Measurements from ENCODE around the gene ELAVL3.
A peak's percentile ranks its signal among the peaks of the same experiment; 100 is the strongest.
"Not testable (repeated sequence)": the region's sequence is repeated elsewhere in the genome, so short reads cannot be mapped to it uniquely, and the experiment has no call there.

Gene ELAVL3

DNA sequence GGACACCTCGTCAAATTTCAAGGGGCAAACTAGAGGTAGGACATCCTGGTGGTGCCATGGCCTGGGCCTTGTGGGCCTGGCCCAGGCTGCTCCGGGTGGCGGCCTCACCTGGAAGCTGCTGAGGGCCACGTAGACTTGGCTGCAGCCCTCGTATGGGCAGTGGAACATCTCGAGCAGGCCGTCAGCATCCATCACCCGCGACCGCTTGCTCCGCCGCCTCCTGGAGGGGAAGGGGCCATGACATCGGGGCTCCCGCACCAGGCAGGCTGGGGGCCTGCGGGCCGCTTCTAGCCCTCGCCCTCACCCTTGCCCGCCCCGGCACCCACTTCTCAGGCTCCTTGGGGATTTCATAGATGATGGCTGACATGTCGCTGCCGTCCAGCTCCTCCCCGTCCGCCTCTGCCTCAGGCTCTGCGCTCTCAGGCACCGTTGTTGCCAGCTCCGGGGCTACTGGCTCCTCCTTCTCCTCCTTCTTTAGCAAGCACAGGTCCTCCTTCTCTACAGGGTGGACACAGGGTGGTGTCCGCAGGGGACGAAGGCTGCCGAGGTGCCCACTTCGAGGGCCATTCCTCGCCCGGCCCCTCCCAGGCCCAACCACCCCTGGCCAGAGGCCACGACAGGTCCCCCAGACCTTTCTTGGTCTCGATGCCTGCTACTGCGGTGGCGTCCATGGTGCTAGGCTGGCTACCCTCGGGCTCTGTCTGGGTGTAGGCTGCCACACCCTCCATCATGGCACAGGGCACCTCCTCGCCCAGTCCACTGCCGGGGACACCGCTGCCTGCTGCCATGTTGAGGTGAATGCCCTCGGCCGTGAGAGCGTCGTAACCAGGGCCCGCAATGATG is 6.0 kb upstream of the ELAVL3 start:
- no peak for DNase-seq (ENCODE audit: low read depth in 2 of 2, low spot score in 1 of 2)

DNA sequence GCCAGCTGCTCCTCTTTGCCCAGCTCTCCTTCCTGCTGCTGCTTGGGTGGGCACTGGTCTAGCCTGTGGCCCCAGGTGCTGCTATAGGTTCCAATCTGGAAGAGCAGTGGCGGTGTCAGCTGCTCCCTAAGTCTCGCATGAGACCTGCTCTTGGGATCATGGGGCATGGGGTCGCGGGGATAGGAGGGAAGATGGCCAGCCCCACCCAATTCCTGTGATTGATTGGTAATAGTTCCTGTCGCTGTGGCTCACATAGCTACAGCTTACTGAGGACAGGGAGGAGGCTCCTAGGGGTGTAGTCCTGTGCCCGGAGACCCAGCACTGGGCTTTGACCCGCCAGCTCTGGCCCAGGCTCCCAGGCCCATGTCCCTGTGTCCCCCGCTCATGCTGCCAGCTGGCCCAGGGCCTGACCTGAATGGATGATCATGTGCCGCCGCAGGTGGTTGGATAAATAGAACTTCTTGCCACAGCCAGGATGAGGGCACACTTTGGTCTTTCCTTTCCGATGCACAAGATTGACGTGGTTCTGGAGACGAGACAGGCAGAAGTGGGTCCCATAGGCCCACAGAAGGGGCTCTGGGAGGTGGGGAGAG is 4.5 kb upstream of the ELAVL3 start:
- DNase-seq (ENCODE audit: low read depth in 2 of 2, low spot score in 1 of 2), result no peak

DNA sequence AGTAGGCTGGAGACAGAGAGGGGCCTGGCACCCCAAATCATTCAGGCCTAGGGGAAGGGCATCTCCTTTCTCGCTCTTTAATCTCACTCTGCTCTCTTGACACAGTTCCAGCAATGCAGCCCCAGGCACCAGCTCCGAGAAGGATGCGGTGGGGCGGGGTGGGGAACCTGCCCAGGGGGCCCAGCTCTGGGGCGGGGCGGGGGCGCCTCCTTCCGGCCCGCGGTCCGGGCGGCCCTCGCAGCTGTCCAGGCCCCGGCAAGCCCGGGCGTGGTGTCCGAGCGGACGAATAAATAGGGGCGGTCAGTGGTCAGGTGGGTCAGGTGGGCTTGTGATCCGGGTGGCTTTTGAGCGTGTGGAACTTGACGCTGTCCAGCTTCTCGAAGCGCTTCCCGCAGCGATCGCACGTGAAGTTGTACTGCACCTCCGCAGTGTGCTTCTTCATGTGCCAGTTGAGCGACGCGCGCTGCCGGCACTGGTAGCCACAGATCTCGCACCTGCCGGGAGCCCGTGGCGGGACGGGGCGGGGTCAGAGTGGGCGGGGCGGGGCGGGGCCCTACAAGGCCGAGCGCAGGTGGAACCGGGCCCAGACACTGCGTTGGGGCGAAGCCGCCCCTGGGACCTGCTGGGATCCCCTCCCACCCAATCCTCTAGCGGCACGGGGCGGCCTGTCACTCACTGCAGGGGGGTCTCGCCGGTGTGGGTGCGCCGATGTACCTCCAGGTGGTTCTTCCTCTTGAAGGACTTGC is 2.7 kb upstream of the ELAVL3 start:
- no peak for DNase-seq (ENCODE audit: low read depth in 2 of 2, low spot score in 1 of 2)

DNA sequence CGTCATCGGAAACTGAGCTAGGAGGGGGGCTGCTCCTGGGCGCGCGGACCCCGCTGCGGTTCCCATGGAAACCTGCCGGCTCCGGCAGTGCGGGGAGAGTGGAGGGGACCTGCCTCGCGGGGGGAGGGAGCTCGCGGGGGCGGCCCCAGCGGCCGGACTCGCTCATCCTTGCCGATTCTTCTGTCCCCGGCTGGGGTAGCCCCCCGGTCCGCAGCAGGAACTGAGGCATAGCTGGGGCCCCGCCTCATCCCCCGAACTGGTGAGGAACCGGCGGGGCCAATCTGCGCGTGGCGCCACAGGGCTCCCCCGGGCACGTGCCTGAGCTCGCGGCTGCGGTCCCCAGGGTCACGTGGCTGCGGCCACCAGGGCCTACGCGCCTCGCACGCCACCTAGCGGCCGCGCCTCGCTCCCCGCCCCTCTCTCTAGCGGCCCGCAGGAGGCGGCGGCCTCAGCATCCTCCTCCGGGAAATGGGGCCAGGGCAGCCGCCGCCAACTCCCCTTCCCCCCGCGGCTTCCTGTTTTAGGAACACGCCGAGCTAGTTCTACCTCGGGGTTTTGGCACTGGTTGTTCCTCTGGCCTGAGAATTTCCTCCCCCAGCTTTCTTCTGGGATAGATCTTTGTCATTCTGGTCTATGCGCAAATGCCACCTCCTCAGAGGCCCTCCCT is 1.7 kb upstream of the ELAVL3 start:
- peak; percentile 56 to 57 for DNase-seq (ENCODE audit: low read depth in 2 of 2, low spot score in 1 of 2)

DNA sequence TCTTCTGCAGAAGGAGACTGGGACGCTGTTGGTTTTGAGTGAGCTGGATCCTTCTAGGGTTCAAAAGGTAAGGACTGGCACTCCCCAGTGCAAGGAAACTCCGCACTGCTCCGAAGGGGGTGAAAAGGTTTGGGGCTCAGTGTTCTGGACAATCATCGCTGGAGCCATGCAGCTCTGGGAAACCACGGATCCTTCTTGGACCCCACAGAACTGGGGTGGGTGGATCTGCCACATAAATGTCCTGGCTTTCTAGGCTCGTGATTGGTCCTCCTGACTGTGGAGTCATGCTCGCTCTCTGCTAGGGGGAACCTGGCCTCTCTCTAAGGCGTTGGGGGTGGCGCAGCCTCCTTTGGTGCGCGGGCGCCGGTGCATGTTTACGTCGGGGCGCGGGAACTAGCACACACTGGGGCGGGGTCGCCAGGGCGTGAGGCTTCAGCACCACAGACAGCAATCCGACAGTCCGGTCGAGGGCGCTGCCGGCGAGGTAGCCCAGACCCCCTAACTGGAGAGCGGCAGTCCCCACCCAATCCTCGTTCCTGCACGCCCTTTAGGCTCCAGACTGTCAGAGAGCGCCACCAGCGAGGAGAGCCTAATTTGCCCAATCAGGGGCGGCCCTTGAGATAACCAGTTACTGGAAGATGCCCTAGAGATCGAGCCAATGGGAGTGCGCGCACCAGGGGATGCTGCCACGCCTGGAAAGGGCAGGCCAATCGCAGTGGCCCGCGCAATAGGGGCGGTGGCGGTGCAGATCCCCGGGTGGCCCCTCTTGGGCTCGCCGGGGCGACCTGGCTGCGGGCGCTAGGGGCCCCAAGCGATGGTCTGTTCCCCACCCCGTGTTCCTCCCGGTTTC is 913 bp upstream of the ELAVL3 start:
- peak; percentile 31 to 45 for DNase-seq (ENCODE audit: low read depth in 2 of 2, low spot score in 1 of 2)

DNA sequence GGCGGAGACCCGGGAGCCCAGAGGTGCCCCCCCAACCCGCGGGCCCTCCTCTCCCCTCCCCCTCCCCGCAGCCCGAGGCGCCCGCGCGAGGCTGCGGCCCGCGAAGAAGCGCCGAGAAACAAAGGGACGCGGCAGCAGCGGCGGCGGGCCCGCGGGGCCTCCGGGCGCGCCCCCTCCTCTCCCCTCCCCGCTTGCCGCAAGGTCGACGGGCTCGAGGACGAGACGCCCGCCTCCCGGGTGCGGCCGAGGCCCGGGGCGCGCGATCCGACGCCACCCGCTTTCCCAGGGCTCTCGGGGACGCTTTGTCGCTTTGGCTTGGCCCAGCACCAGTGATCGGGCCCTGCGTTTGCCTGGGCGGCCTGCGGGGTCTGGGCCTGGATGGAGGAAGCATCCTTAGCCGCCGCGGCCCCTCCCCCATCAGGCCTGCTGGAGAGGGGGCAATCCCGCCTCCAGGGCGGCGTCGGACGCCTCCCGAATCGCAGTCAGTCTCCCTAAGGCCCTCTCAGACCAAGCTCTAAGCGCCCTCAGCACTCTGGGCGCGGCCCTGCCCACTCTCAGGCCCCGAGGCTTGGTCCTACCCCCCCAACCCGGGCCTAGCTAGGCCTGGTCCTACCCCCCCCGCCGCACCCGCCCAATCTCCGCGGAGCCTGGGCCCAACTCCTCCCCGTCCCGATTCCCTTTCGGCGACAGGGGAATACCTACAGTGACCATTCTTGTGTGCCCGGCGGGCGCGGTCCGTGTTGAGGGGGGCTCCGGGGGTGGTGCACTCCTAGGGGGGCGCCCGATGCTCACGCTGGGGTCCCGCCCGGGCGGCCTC is 740 bp downstream of the ELAVL3 start:
- no peak for DNase-seq (ENCODE audit: low read depth in 2 of 2, low spot score in 1 of 2)

DNA sequence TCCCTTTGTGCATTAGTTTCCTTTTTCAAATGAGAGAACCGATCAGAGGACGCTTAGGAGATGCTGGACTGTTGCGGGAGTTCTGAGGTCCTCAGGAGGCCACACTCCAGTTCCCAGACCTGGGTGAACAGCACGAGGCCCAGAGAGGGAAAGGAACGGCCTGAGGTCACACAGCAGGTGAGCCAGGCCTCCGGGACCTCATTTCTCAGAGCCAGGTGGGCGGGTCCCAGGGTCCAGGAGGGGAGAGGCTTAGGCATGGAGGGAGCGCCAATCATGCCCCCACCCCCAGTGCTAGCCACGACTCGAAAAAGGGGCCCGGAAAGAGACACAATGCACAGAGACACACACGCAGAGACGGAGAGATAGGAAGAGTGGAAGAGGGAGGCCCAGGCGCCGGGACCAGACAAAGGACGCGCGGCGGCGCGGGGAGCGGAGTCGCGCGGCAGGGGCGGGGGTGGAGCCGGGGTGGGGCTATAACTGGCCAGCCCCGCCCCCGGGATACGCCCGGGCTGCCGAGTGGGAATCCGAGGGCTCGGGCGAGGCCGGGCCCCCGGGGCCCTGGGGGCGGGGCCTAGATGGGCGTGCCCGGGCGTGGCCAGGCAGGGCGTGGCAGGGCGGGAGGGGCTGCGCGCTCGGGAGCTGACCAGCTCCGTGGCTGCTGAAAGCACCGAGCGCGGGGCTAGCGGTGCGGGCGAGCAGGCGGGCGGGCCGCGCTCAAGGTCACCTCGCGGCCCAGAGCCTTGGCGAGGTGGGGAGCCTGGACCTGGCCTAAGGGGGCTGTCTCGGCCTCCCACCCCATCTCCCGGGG is 1.6 kb downstream of the ELAVL3 start:
- DNase-seq (ENCODE audit: low read depth in 2 of 2, low spot score in 1 of 2), result no peak

DNA sequence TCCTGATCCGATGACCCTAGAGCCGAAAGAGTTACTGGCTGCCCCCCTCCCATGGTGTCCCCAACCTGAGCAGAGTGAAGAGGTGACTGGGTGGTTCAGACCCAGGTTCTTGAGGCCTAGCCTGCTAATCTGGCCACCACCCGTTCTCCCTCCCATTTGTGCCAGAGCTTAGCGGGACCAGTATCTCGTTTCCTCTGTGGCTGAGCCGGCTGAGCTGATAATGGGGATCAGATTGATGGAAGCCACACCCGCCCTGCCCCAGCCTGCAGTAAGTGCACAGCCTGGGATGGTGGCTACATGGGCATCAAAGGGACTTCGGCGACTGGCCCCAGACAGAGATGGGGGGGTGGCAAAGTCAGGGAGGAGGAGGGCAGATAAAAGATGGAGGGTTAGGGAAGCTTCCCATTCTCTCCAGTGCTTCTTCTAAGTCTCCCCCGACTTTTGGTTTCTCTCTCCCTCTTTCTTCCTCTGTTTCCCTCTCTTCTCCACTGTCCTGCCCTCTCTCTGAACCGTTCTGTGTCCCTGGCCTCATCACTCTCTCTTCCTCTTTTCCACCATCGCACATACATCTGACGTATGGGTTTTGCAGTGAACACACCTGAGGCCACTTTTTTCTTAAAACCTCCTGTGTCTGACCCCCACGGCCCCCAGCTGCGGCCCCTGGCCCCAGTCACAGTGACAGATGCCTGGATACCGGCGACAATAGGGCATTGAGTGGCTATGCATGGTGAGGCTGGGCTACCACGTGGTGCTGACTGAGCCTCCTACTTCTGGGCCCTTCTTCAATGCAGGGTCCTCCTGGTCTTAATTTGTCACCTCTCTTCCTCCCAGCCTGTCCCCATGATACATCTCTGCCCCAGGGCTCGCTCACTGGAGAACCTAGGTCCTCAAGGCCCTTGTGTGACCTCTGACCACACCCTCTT is 2.4 kb downstream of the ELAVL3 start:
- DNase-seq (ENCODE audit: low read depth in 2 of 2, low spot score in 1 of 2), result no peak

DNA sequence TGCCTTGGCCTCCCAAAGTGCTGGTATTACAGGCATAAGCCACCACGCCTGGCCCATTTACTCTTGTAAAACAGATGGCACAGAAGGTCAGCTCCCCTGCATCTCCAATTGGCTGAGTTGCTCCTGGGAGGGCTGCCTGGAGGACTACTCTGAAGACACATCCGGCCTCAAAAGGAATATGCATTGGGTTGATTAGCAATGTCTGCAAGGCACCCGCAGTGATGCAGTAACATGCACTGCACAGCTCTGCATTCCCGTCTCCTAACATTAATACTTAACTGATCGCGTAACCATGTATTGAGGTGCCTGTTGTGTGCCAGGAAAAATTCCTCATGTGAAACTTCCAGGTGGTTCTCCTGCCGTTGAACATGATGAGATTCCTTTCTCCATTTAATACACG is 5.0 kb downstream of the ELAVL3 start:
- DNase-seq (ENCODE audit: low read depth in 2 of 2, low spot score in 1 of 2), result no peak

DNA sequence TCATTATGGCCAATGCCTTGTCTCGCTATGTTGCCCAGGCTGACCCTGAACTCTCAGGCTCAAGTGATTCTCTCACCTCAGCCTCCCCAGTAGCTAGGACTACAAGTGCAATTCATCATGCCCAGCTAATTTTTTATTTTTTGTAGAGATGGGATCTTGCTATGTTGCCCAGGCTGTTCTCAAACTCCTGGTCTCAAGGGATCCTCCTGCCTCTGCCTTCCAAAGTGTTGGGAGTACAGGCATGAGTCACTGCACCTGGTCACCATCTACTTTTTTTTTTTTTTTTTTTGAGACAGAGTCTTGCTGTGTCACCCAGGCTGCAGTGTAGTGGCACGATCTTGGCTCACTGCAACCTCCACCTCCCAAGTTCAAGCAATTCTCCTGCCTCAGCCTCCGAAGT is 5.5 kb downstream of the ELAVL3 start:
- not testable (repeated sequence) for DNase-seq (ENCODE audit: low read depth in 2 of 2, low spot score in 1 of 2)

DNA sequence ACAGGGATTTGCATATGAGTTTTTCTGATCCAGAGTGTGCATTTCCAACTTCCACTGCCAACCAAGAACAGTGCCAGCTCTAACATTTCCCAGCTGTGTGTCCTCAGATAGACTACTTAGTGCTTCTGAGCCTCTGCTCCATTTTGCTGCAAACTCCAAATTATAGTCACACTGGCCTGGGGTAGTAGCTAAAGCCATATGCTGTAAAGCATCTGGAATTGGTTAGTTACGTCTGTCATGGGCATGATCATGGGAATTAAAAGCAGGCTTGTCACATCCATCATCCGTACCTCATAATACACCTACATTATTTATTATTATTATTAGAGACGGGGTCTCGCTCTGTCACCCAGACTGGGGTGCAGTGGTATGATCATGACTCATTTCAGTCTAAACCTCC is 7.1 kb downstream of the ELAVL3 start:
- no peak for DNase-seq (ENCODE audit: low read depth in 2 of 2, low spot score in 1 of 2)

DNA sequence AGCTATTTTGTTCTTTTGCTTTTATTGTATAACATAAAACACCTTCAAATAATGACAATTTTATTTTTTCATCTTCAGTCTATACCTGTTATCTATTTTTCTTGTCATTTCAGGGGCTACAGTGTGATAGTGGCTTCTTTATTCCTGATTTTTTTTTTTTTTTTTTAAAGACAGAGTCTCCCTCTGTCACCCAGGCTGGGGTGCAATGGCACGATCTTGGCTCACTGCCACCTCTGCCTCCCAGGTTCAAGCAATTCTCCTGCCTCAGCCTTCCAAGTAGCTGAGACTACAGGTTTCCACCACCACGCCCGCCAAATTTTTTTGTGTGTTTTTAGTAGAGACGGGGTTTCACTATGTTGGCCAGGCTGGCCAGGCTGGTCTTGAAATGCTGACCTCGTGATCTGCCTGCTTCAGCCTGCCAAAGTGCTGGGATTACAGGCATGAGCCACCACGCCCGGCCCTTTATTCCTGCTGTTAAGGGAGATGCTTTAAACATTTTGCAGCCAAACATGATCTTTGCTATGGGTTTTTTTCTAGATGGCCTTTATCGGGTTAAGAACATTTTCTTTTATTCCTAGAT is 12.5 kb downstream of the ELAVL3 start:
- not testable (repeated sequence) for DNase-seq (ENCODE audit: low read depth in 2 of 2, low spot score in 1 of 2)

DNA sequence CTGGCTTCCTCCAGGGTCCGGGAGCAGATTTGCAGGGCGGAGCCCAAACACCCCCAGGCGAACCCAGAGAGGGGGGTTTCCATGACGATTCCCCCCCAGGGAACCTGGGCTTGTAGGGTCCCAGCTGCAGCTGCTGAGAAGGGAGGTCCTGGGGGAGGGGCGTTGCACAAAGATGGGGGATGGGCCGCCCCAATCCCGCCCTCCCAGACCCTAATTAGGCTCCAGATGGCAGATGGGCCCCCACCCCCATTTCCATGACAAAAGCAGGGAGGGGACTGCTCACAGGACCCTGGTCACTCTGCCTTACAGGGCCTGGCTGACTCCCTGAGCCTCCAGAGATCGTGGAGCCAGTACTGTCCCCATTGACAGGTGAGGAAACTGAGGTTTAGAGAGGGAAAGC is 15.2 kb downstream of the ELAVL3 start:
- DNase-seq (ENCODE audit: low read depth in 2 of 2, low spot score in 1 of 2), result no peak

DNA sequence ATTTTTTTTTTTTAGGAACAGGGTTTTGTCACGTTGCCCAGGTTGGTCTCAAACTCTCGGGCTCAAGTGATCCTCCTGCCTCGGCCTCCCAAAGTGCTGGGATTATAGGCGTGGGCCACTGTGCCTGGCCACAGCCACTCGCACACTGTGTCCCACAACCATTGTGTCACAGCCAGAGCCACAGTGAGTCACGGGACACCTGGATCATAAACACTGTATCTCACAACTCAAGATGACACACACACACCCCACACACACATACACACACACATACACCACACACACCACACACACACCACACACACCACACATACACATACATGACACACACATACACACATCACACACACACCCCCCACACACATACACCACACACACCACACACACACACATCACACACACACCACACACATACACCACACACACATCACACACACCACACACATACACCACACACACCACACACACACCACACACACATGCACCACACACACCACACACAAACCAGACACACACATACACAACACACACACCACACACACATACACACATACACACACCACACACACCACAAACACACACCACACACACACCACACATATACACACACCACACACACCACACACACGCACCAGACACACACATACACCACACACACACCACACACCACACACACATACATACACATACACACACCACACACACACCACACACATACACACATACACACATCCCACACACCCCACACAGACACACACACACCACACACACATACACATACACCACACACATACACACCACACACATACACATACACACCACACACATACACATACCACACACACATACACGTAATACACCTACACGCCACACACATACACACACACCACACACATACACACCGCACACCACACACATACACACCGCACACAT is 16.2 kb downstream of the ELAVL3 start:
- DNase-seq (ENCODE audit: low read depth in 2 of 2, low spot score in 1 of 2), result no peak

DNA sequence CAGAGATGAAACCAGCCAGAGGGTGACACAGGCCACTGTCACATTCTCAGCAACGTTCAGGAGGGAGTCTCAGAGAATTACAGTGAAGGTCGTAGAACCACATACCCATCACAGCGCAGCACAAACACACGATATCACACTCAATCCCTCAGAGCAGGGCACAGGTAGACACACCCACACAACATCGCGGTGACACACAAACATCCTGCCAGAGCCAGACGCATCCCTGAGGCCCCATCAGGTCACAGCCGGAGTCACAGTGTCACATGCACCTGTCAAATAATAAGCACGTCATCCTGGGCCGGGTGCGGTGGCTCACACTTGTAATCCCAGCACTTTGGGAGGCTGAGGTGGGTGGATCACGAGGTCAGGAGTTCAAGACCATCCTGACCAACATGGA is 17.5 kb downstream of the ELAVL3 start:
- DNase-seq (ENCODE audit: low read depth in 2 of 2, low spot score in 1 of 2), result no peak

DNA sequence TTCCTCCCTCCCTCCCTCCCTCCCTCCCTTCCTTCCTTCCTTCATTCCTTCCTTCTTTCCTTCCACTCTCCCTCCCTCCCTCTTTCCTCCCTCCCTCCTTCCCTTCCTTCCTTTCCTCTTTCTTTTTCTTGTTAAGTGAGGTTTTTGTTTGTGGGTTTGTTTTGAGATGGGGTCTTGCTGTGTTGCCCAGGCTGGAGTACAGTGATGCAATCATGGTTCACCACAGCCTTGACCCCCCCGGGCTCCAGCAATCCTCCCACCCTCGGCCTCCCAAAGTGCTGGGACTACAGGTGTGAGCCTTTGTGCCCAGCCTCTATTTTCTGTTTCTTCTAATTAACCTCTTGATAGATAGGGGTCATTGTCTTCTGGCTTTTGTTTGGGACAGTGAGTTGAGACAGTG is 19.4 kb downstream of the ELAVL3 start:
- no peak for DNase-seq (ENCODE audit: low read depth in 2 of 2, low spot score in 1 of 2)

DNA sequence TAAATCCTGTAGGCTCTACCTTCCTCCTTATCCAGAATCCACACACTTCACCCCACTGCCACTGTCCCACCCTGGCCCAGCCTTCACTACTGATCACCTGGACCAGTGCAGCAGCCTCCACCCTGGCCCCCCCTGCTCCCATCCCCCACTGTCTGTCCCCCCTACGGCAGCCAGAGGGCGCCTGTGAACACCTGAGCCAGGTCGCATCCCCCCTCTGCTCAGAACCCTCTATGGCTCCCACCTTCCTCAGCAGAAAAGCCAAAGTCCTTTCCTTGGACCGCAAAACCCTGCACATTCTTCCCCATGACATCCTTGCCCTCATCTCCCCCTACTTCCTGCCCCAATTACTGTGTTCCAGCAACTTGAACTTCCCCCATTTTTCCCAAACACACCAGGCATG is 20.6 kb downstream of the ELAVL3 start:
- DNase-seq (ENCODE audit: low read depth in 2 of 2, low spot score in 1 of 2), result no peak

Measured in stimulated activated CD8-positive, alpha-beta memory T cell treated with anti-CD3 and anti-CD28 coated beads, Interleukin-4, amount 100 ng/mL, for 4 hours (primary cell).